ENCODE measurements around the gene WFDC5.

Gene WFDC5

GRCh38 chr20:45073221-45073620 lies 41.8 kb downstream of the WFDC5 start:
- TF ChIP-seq, protein P1, sequence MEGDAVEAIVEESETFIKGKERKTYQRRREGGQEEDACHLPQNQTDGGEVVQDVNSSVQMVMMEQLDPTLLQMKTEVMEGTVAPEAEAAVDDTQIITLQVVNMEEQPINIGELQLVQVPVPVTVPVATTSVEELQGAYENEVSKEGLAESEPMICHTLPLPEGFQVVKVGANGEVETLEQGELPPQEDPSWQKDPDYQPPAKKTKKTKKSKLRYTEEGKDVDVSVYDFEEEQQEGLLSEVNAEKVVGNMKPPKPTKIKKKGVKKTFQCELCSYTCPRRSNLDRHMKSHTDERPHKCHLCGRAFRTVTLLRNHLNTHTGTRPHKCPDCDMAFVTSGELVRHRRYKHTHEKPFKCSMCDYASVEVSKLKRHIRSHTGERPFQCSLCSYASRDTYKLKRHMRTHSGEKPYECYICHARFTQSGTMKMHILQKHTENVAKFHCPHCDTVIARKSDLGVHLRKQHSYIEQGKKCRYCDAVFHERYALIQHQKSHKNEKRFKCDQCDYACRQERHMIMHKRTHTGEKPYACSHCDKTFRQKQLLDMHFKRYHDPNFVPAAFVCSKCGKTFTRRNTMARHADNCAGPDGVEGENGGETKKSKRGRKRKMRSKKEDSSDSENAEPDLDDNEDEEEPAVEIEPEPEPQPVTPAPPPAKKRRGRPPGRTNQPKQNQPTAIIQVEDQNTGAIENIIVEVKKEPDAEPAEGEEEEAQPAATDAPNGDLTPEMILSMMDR (conservative IDR thresholded peaks at IDR 0.05) = no peak
- TF ChIP-seq ZFX (IDR thresholded peaks at IDR 0.05) = no peak

DNA sequence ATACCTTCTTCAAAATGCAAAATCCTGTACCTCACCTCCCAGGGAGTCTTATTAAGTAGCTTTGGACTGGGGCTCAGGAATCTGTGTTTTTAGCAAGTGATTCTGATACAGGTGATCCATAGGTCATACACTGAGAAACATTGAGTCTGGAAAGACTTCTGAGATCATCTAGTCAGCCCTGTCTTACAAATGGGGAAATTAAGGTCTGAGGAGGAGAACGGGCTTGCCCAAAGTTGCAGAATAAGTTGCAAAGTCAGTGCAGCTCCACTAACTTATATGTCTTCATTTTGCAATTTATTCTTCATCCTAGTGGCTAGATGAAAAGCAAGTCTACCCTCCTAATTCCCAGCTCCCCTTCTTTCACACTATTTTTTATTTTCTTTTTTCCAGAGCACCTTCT lies 42.9 kb downstream of the WFDC5 start:
- no peak overlapping the region for H3K27ac ChIP-seq
- TF ChIP-seq, protein P1 (conservative IDR thresholded peaks at IDR 0.05) = no peak
- TF ChIP-seq ZFX (IDR thresholded peaks at IDR 0.05) = no peak

More at GRCh38 chr20:45073221-45073620, 41.8 kb downstream of the WFDC5 start:
- H3K27ac ChIP-seq = no peak overlapping the region

- H3K27ac ChIP-seq = no peak overlapping the region
- TF ChIP-seq, protein P1 (conservative IDR thresholded peaks at IDR 0.05) = no peak
- TF ChIP-seq ZFX (IDR thresholded peaks at IDR 0.05) = no peak
These were observed 43.9 kb downstream of the WFDC5 start for GRCh38 chr20:45070932-45071632.

DNA sequence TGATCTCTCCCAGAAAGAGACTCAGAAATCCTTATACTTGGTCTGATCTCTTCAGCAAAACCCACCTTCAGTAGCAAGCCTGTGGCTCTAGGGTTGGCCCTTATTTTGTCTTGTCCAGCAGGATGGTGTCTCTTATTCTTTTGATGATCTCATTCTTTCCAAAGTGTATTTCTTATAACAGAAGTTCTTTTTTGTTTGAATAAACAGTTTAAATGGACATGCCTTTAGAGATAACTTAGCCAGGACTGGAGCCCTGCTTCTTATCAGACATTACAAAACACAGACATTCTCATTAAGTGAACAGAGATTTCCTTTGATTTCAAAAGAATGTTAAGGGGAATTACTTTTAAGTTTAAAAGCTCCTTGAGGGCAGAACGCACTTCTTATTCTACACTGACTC lies 45.7 kb downstream of the WFDC5 start:
- no peak for TF ChIP-seq ZFX (IDR thresholded peaks at IDR 0.05)
- TF ChIP-seq, protein P1 (conservative IDR thresholded peaks at IDR 0.05) = no peak
- H3K27ac ChIP-seq = no peak overlapping the region

GRCh38 chr20:45067558-45067957 lies 47.4 kb downstream of the WFDC5 start:
- TF ChIP-seq, protein P1 (conservative IDR thresholded peaks at IDR 0.05) = no peak
- no peak overlapping the region for H3K27ac ChIP-seq

- no peak for TF ChIP-seq ZFX (IDR thresholded peaks at IDR 0.05)
- TF ChIP-seq, protein P1 (conservative IDR thresholded peaks at IDR 0.05) = no peak
- no peak overlapping the region for H3K27ac ChIP-seq
These were observed 47.9 kb downstream of the WFDC5 start for GRCh38 chr20:45067087-45067486.

- H3K27ac ChIP-seq = no peak overlapping the region
- TF ChIP-seq, protein P1 (conservative IDR thresholded peaks at IDR 0.05) = no peak
- TF ChIP-seq ZFX (IDR thresholded peaks at IDR 0.05) = no peak
These were observed 48.6 kb downstream of the WFDC5 start for GRCh38 chr20:45066372-45066771.

Data from C4-2B (cell line).